PFSK-1 (cell line): ENCODE measurements around the gene GDPD5.

Experiments
- POLR2AphosphoS5 ChIP-seq: IDR thresholded peaks from 2 replicates; pipeline ENCODE4 v1.6.1; 2012; ENCODE audit warnings: low read depth, mild to moderate bottlenecking, control low read depth, low read length, moderate library complexity
- SIN3A ChIP-seq: IDR thresholded peaks from 2 replicates; pipeline ENCODE4 v1.6.1; 2012; ENCODE audit warnings: mild to moderate bottlenecking, low read length, moderate library complexity, borderline replicate concordance; ENCODE audit not compliant: insufficient read depth
- TAF1 ChIP-seq: IDR thresholded peaks from 2 replicates; pipeline ENCODE4 v1.6.1; 2012; ENCODE audit warnings: low read length, control low read depth, borderline replicate concordance; ENCODE audit not compliant: insufficient read depth

- TF ChIP-seq TAF1 (no peak), SIN3A (no peak), POLR2AphosphoS5 (no peak)
Observed at GRCh38 chr11:75472081-75472732, 53.5 kb downstream of the GDPD5 start.
